CD4-positive, CD25-positive, alpha-beta regulatory T cell (primary cell): ENCODE data around the gene TPSG1. TPM values are rescaled to one million over a fixed set of nuclear protein-coding genes. Genes with fewer than 3 reads are reported as not detected.

Source experiments
- ATAC-seq, 2 donors: fragments of 150-1000 bp; cut with Tn5 transposase; one replicate each; pipeline ENCODE4 v1.10.0; 2021; ENCODE audit warnings: low read depth in 2 of 2, moderate number of reproducible peaks in 2 of 2, moderate library complexity in 1 of 2
- DNase-seq, 3 donors: peaks; one replicate each; pipeline versions ENCODE4 v3.0.0 to v3.0.0-alpha.2; 2012 to 2022; ENCODE audit warnings: mixed read lengths in 1 of 3
- H3K27ac ChIP-seq: one replicate; pipeline ENCODE4 v1.7.0; 2013; ENCODE audit warnings: mild to moderate bottlenecking, low read length; ENCODE audit not compliant: insufficient read depth, poor library complexity, severe bottlenecking
- H3K27me3 ChIP-seq: one replicate; pipeline ENCODE4 v1.7.0; 2013; ENCODE audit warnings: low read length; ENCODE audit not compliant: control insufficient read depth, insufficient read depth
- H3K36me3 ChIP-seq: one replicate; pipeline ENCODE4 v1.7.0; 2013; ENCODE audit warnings: mild to moderate bottlenecking, low read length, moderate library complexity; ENCODE audit not compliant: control insufficient read depth, insufficient read depth
- H3K4me1 ChIP-seq: 2 replicates; pipeline ENCODE4 v1.7.0; 2013; ENCODE audit warnings: mild to moderate bottlenecking, low read length; ENCODE audit not compliant: insufficient read depth, control insufficient read depth, poor library complexity, severe bottlenecking
- H3K4me3 ChIP-seq: one replicate; pipeline ENCODE4 v1.7.0; 2013; ENCODE audit warnings: low read depth, mild to moderate bottlenecking, low read length, moderate library complexity
- H3K9me3 ChIP-seq, 2 experiments: 1 replicate in 1 of 2; 2 replicates in 1 of 2; pipeline ENCODE4 v1.7.0; 2013; ENCODE audit warnings: low read length in 2 of 2, mild to moderate bottlenecking in 1 of 2, moderate library complexity in 1 of 2; ENCODE audit not compliant: control insufficient read depth in 2 of 2
- H3K27ac Mint-ChIP-seq, 3 donors: one replicate each; pipeline ENCODE4 v1.8.0; 2020 to 2022; ENCODE audit warnings: mild to moderate bottlenecking in 3 of 3, mixed read lengths in 3 of 3, moderate library complexity in 2 of 3
- H3K27me3 Mint-ChIP-seq: one replicate; pipeline ENCODE4 v1.8.0; 2022; ENCODE audit warnings: mild to moderate bottlenecking, mixed read lengths
- H3K36me3 Mint-ChIP-seq: one replicate; pipeline ENCODE4 v1.8.0; 2020; ENCODE audit warnings: mixed read lengths
- H3K4me1 Mint-ChIP-seq, 4 donors: one replicate each; pipeline ENCODE4 v1.8.0; 2020 to 2022; ENCODE audit warnings: mixed read lengths in 4 of 4, mild to moderate bottlenecking in 1 of 4
- H3K4me3 Mint-ChIP-seq, 4 donors: one replicate each; pipeline ENCODE4 v1.8.0; 2020 to 2022; ENCODE audit warnings: mild to moderate bottlenecking in 4 of 4, mixed read lengths in 4 of 4, moderate library complexity in 3 of 4
- H3K9me3 Mint-ChIP-seq, 7 donors: one replicate each; pipeline ENCODE4 v1.8.0; 2020 to 2022; ENCODE audit warnings: mixed read lengths in 7 of 7, mild to moderate bottlenecking in 3 of 7, moderate library complexity in 2 of 7
- polyA plus RNA-seq, 4 donors: library from polyadenylated mRNA; unstranded; fragments of 300-500 nt; fragmentation: Illumina TruSeq; gene quantifications; one replicate each; pipeline ENCODE4 v1.2.3, GENCODE V29; 2021
- total RNA-seq: library from RNA; stranded (reverse); gene quantifications from one replicate; pipeline ENCODE4 v1.2.3, GENCODE V29; 2022

Gene TPSG1
- total and polyA plus RNA-seq, 5 donors from 2014 or later: not detected

- H3K27ac ChIP-seq: no peak overlapping the region
- DNase-seq: no peak
- no peak overlapping the region for H3K4me3 ChIP-seq
- Mint-ChIP-seq H3K27ac (no peak overlapping the region), H3K4me3 (no peak overlapping the region), H3K36me3 (no peaks in the 10 kb centered on the region), H3K27me3 (no peaks in the 10 kb centered on the region), H3K4me1 (no peaks in the 10 kb centered on the region), H3K9me3 (peaks cover 0 to 1% (median 0%) of the 10 kb centered on the region in 7 donors)
- no peaks in the 10 kb centered on the region for H3K36me3 ChIP-seq
- no peaks in the 10 kb centered on the region for H3K9me3 ChIP-seq
- ATAC-seq: no peak
- H3K4me1 ChIP-seq: no peaks in the 10 kb centered on the region
- no peaks in the 10 kb centered on the region for H3K27me3 ChIP-seq
Measured at GRCh38 chr16:1182950-1183907, 41.8 kb downstream of the TPSG1 start.

GRCh38 chr16:1182316-1182671 is 42.8 kb downstream of the TPSG1 start:
- Mint-ChIP-seq H3K4me1 (no peaks in the 10 kb centered on the region), H3K27ac (no peak overlapping the region), H3K36me3 (no peaks in the 10 kb centered on the region), H3K4me3 (no peak overlapping the region), H3K9me3 (peaks cover 0 to 1% (median 0%) of the 10 kb centered on the region in 7 donors), H3K27me3 (no peaks in the 10 kb centered on the region)
- H3K9me3 ChIP-seq: no peaks in the 10 kb centered on the region
- H3K36me3 ChIP-seq: no peaks in the 10 kb centered on the region
- no peaks in the 10 kb centered on the region for H3K4me1 ChIP-seq
- no peak for DNase-seq
- H3K27ac ChIP-seq: no peak overlapping the region
- no peak for ATAC-seq
- H3K27me3 ChIP-seq: no peaks in the 10 kb centered on the region
- no peak overlapping the region for H3K4me3 ChIP-seq

- Histone ChIP-seq H3K27me3 (no peaks in the 10 kb centered on the region), H3K9me3 (no peaks in the 10 kb centered on the region), H3K4me3 (no peak overlapping the region), H3K4me1 (no peaks in the 10 kb centered on the region), H3K27ac (no peak overlapping the region), H3K36me3 (no peaks in the 10 kb centered on the region)
- H3K9me3 Mint-ChIP-seq: peaks cover 0 to 1% (median 0%) of the 10 kb centered on the region in 7 donors
- H3K27ac Mint-ChIP-seq: no peak overlapping the region
- H3K4me3 Mint-ChIP-seq: no peak overlapping the region
- H3K27me3 Mint-ChIP-seq: no peaks in the 10 kb centered on the region
- ATAC-seq (no peak), DNase-seq (no peak)
- H3K4me1 Mint-ChIP-seq: no peaks in the 10 kb centered on the region
- H3K36me3 Mint-ChIP-seq: no peaks in the 10 kb centered on the region
Measured at GRCh38 chr16:1181404-1182315, 43.4 kb downstream of the TPSG1 start.

- no peaks in the 10 kb centered on the region for H3K4me1 Mint-ChIP-seq
- H3K4me3 Mint-ChIP-seq: no peak overlapping the region
- H3K9me3 Mint-ChIP-seq: peaks cover 0 to 1% (median 0%) of the 10 kb centered on the region in 7 donors
- H3K4me1 ChIP-seq: no peaks in the 10 kb centered on the region
- no peaks in the 10 kb centered on the region for H3K27me3 Mint-ChIP-seq
- no peak overlapping the region for H3K27ac ChIP-seq
- no peak overlapping the region for H3K4me3 ChIP-seq
- ATAC-seq: no peak
- DNase-seq: no peak
- H3K27ac Mint-ChIP-seq: no peak overlapping the region
- no peaks in the 10 kb centered on the region for H3K9me3 ChIP-seq
- H3K27me3 ChIP-seq: no peaks in the 10 kb centered on the region
- H3K36me3 ChIP-seq: no peaks in the 10 kb centered on the region
- H3K36me3 Mint-ChIP-seq: no peaks in the 10 kb centered on the region
Measured at GRCh38 chr16:1180549-1181403, 44.3 kb downstream of the TPSG1 start.

- Histone ChIP-seq H3K4me1 (no peaks in the 10 kb centered on the region), H3K4me3 (no peak overlapping the region), H3K9me3 (no peaks in the 10 kb centered on the region), H3K36me3 (no peaks in the 10 kb centered on the region), H3K27ac (no peak overlapping the region), H3K27me3 (no peaks in the 10 kb centered on the region)
- Mint-ChIP-seq H3K4me3 (no peak overlapping the region), H3K27me3 (no peaks in the 10 kb centered on the region), H3K36me3 (no peaks in the 10 kb centered on the region), H3K9me3 (no peaks in the 10 kb centered on the region), H3K4me1 (no peaks in the 10 kb centered on the region), H3K27ac (no peak overlapping the region)
- ATAC-seq: no peak
- no peak for DNase-seq
Measured at GRCh38 chr16:1178295-1178910, 46.7 kb downstream of the TPSG1 start.

GRCh38 chr16:1177750-1178149 is 47.3 kb downstream of the TPSG1 start:
- H3K9me3 Mint-ChIP-seq: no peaks in the 10 kb centered on the region
- H3K27me3 Mint-ChIP-seq: no peaks in the 10 kb centered on the region
- no peaks in the 10 kb centered on the region for H3K27me3 ChIP-seq
- H3K27ac ChIP-seq: no peak overlapping the region
- H3K4me3 Mint-ChIP-seq: no peak overlapping the region
- H3K4me3 ChIP-seq: no peak overlapping the region
- H3K4me1 ChIP-seq: no peaks in the 10 kb centered on the region
- DNase-seq (no peak), ATAC-seq (no peak)
- no peaks in the 10 kb centered on the region for H3K36me3 Mint-ChIP-seq
- no peaks in the 10 kb centered on the region for H3K9me3 ChIP-seq
- H3K4me1 Mint-ChIP-seq: no peaks in the 10 kb centered on the region
- no peak overlapping the region for H3K27ac Mint-ChIP-seq
- H3K36me3 ChIP-seq: no peaks in the 10 kb centered on the region

GRCh38 chr16:1177053-1177452 is 48.0 kb downstream of the TPSG1 start:
- no peak overlapping the region for H3K4me3 Mint-ChIP-seq
- DNase-seq (no peak), ATAC-seq (no peak)
- no peak overlapping the region for H3K4me3 ChIP-seq
- H3K36me3 ChIP-seq: no peaks in the 10 kb centered on the region
- no peak overlapping the region for H3K27ac ChIP-seq
- no peaks in the 10 kb centered on the region for H3K9me3 ChIP-seq
- H3K27ac Mint-ChIP-seq: no peak overlapping the region
- H3K36me3 Mint-ChIP-seq: no peaks in the 10 kb centered on the region
- no peaks in the 10 kb centered on the region for H3K27me3 Mint-ChIP-seq
- H3K4me1 Mint-ChIP-seq: no peaks in the 10 kb centered on the region
- H3K4me1 ChIP-seq: no peaks in the 10 kb centered on the region
- H3K9me3 Mint-ChIP-seq: peaks cover 0 to 1% (median 0%) of the 10 kb centered on the region in 7 donors
- no peaks in the 10 kb centered on the region for H3K27me3 ChIP-seq
